HFF-Myc (cell line): ENCODE data around the gene CUL3.

Source experiments
- DNase-seq: peaks from one replicate; pipeline ENCODE4 v3.0.0-alpha.2; 2011; ENCODE audit warnings: low read depth; ENCODE audit errors: extremely low read depth
- H3K4me3 ChIP-seq: replicated peaks from 2 replicates; pipeline ENCODE4 v1.5.1; 2011; ENCODE audit warnings: low read depth, mild to moderate bottlenecking, control low read depth, low read length
- CTCF ChIP-seq: IDR thresholded peaks from 2 replicates; pipeline ENCODE4 v1.5.1; 2012; ENCODE audit warnings: mild to moderate bottlenecking, low read depth, low read length, control low read depth; ENCODE audit errors: missing control alignments

Gene CUL3

GRCh38 chr2:224479826-224480225 is 105.3 kb downstream of the CUL3 start:
- H3K4me3 ChIP-seq = no peak overlapping the region
- DNase-seq = no peak
- TF ChIP-seq CTCF = no peak

- no peak overlapping the region for H3K4me3 ChIP-seq
- DNase-seq = no peak
- TF ChIP-seq CTCF = no peak
Observed at GRCh38 chr2:224472827-224473226, 112.3 kb downstream of the CUL3 start.

- no peak overlapping the region for H3K4me3 ChIP-seq
- DNase-seq = no peak
- no peak for TF ChIP-seq CTCF
Observed at GRCh38 chr2:224472137-224472536, 113.0 kb downstream of the CUL3 start.

- TF ChIP-seq CTCF = no peak
- no peak for DNase-seq
- H3K4me3 ChIP-seq = no peak overlapping the region
Observed at GRCh38 chr2:224469374-224469964, 115.7 kb downstream of the CUL3 start.

- DNase-seq = no peak
- no peak for TF ChIP-seq CTCF
Observed at GRCh38 chr2:224466304-224466895, 118.8 kb downstream of the CUL3 start.

GRCh38 chr2:224461391-224461790 is 123.8 kb downstream of the CUL3 start:
- no peak overlapping the region for H3K4me3 ChIP-seq
- no peak for TF ChIP-seq CTCF
- DNase-seq = no peak

More at GRCh38 chr2:224466304-224466895, 118.8 kb downstream of the CUL3 start:
- no peak overlapping the region for H3K4me3 ChIP-seq

- TF ChIP-seq CTCF = no peak
- H3K4me3 ChIP-seq = no peak overlapping the region
- DNase-seq = no peak
Observed at GRCh38 chr2:224457408-224458096, 127.6 kb downstream of the CUL3 start.
